K562 (cell line): ENCODE data around the gene SDC3. TPM values are rescaled to one million over a fixed set of nuclear protein-coding genes. Genes with fewer than 3 reads are reported as not detected.

Experiments used
- ATAC-seq: fragments of 200-7000 bp; cut with Tn5 transposase; 3 replicates; pipeline ENCODE4 v1.9.1; 2020; ENCODE audit warnings: moderate library complexity
- BruUV-seq: library from RNA; stranded (reverse); fragments of 400-500 nt; replicated peaks from 2 replicates; lab custom pipeline; 2021; lab: Mats Ljungman, UMichigan
- CTCF ChIA-PET: fragments of 300-600 bp; formaldehyde crosslinking; extraction: SDS; loops from one replicate; lab custom pipeline; 2021; ENCODE audit warnings: low intra/inter-chr PET ratio; lab: Yijun Ruan, JAX
- POLR2A ChIA-PET: fragments of 300-600, 350-650 bp; sonication (Branson Sonifier 250); formaldehyde crosslinking; extraction: SDS; loops from one replicate; lab custom pipeline; 2021; ENCODE audit warnings: antibody characterized with exemption, inconsistent platforms; lab: Yijun Ruan, JAX
- DNase-seq, 4 experiments: peaks; one replicate each; pipeline versions ENCODE4 v3.0.0 to v3.0.0-alpha.2; 2011 to 2018; ENCODE audit warnings: low spot score in 3 of 4, mixed read lengths in 3 of 4; ENCODE audit errors: extremely low read depth in 1 of 4
- FAIRE-seq: peaks from 2 replicates; lab custom pipeline; 2011; peaks lifted over from hg19 to GRCh38; lab: Jason Lieb, UNC
- H2AFZ ChIP-seq: 2 replicates; pipeline ENCODE4 v1.6.0; 2011; ENCODE audit warnings: low read depth, low read length, control low read depth, inconsistent platforms
- H3K27ac ChIP-seq: fragments of 200-600 bp; 3 replicates; pipeline ENCODE4 v1.8.0; 2011; ENCODE audit warnings: low read depth, mild to moderate bottlenecking, control low read depth, inconsistent platforms, low read length, moderate library complexity, mixed read lengths; ENCODE audit errors: extremely low read depth
- H3K27me3 ChIP-seq, 2 experiments: fragments of 300-600 bp in 1 of 2; 2 replicates in 1 of 2; 3 replicates in 1 of 2; pipeline versions ENCODE4 v1.6.0 to v1.8.0; 2011; ENCODE audit warnings: inconsistent platforms in 2 of 2, low read length in 2 of 2, mild to moderate bottlenecking in 1 of 2, mixed read lengths in 1 of 2, moderate library complexity in 1 of 2; ENCODE audit not compliant: control insufficient read depth in 2 of 2, insufficient read depth in 2 of 2
- H3K36me3 ChIP-seq: fragments of 300-600 bp; 3 replicates; pipeline ENCODE4 v1.8.0; 2011; ENCODE audit warnings: mild to moderate bottlenecking, low read length, inconsistent platforms; ENCODE audit not compliant: control insufficient read depth, insufficient read depth
- H3K4me1 ChIP-seq, 2 experiments: fragments of 200-600 bp in 1 of 2; replicated peaks in 1 of 2; 2 replicates in 1 of 2; 3 replicates in 1 of 2; pipeline versions ENCODE4 v1.5.1 to v1.8.0; 2011; ENCODE audit warnings: inconsistent platforms in 2 of 2, low read length in 2 of 2, mild to moderate bottlenecking in 1 of 2, mixed read lengths in 1 of 2, moderate library complexity in 1 of 2; ENCODE audit not compliant: control insufficient read depth in 2 of 2, insufficient read depth in 2 of 2
- H3K4me2 ChIP-seq: 2 replicates; pipeline ENCODE4 v1.6.1; 2011; ENCODE audit warnings: low read length, control low read depth, inconsistent platforms, mixed read lengths; ENCODE audit not compliant: insufficient read depth
- H3K4me3 ChIP-seq: fragments of 200-600 bp; sonication (generic), shearing (Covaris generic); 2 replicates; pipeline ENCODE4 v1.5.1; 2016; ENCODE audit warnings: control low read depth, inconsistent platforms
- H3K79me2 ChIP-seq: fragments of 200-600 bp; 3 replicates; pipeline ENCODE4 v1.8.0; 2011; ENCODE audit warnings: low read length, inconsistent platforms; ENCODE audit not compliant: control insufficient read depth, insufficient read depth
- H3K9ac ChIP-seq, 2 experiments: 2 replicates each; pipeline versions ENCODE4 v1.6.0 to v1.6.1; 2011; ENCODE audit warnings: low read depth in 2 of 2, low read length in 2 of 2, control low read depth in 1 of 2, inconsistent platforms in 1 of 2, mild to moderate bottlenecking in 1 of 2, mixed read lengths in 1 of 2; ENCODE audit not compliant: insufficient read depth in 1 of 2
- H3K9me1 ChIP-seq: one replicate; pipeline ENCODE4 v1.6.0; 2011; ENCODE audit warnings: inconsistent platforms, mild to moderate bottlenecking, low read length, moderate library complexity; ENCODE audit not compliant: control insufficient read depth, insufficient read depth
- H3K9me3 ChIP-seq: replicated peaks from 2 replicates; pipeline ENCODE4 v1.5.1; 2011; ENCODE audit warnings: low read depth, low read length, inconsistent platforms; ENCODE audit not compliant: control insufficient read depth, insufficient read depth
- H4K20me1 ChIP-seq: replicated peaks from 2 replicates; pipeline ENCODE4 v1.6.1; 2011; ENCODE audit warnings: low read length, inconsistent platforms, mixed read lengths; ENCODE audit not compliant: control insufficient read depth, insufficient read depth
- ETV1 ChIP-seq: fragments of 450-650 bp; conservative IDR thresholded peaks from 2 replicates; pipeline ENCODE4 v1.6.1; 2016; ENCODE audit warnings: missing genetic modification characterization, control low read depth, low read depth, missing compliant biosample characterization
- POLR2A ChIP-seq: fragments of 450-650 bp; conservative IDR thresholded peaks from 2 replicates; pipeline ENCODE4 v1.6.1; 2016
- POLR2G ChIP-seq: fragments of 200-400 bp; formaldehyde crosslinking; IDR thresholded peaks from 2 replicates; pipeline ENCODE4 v1.6.1; 2017; ENCODE audit warnings: low read depth, mild to moderate bottlenecking, antibody characterized with exemption, low read length, moderate library complexity
- SNIP1 ChIP-seq: fragments of 450-650 bp; IDR thresholded peaks from 2 replicates; pipeline ENCODE4 v1.7.1; 2017; ENCODE audit warnings: low read depth, mild to moderate bottlenecking
- ZNF212 ChIP-seq: fragments of 450-650 bp; formaldehyde crosslinking; IDR thresholded peaks from 2 replicates; pipeline ENCODE4 v1.4.0; 2020; ENCODE audit warnings: mild to moderate bottlenecking
- ZNF551 ChIP-seq: fragments of 250-450 bp; sonication (Bioruptor Pico); IDR thresholded peaks from 2 replicates; pipeline ENCODE4 v1.5.0; 2021; ENCODE audit warnings: mild to moderate bottlenecking, moderate library complexity
- WGBS: fragments of 100-300 bp; shearing (Covaris generic); methylation state at CpG from one replicate; pipeline ENCODE4 v1.1.6; 2016; ENCODE audit warnings: low coverage, mixed read lengths; ENCODE audit not compliant: insufficient coverage; ENCODE audit errors: missing lambda C conversion rate; 5-methylcytosine and 5-hydroxymethylcytosine counted together
- in situ Hi-C: fragments of 300-500 bp; cut with MboI; formaldehyde crosslinking; loops from 4 replicates; pipeline ENCODE4 v1.15.0; 2018; ENCODE audit warnings: inconsistent platforms, mixed read lengths
- intact Hi-C: fragments of 100-400 bp; cut with micrococcal nuclease; formaldehyde crosslinking; loops from 2 replicates; pipeline ENCODE4 v1.14.2; 2022
- polyA plus RNA-seq, 8 experiments: library from polyadenylated mRNA; depleted of rRNA in 4 of 8; stranded (reverse) in 5 of 8; unstranded in 3 of 8; fragments of >200 nt; fragmentation: Nextera tagmentation in 2 of 8; fragmentation: Illumina TruSeq in 1 of 8; extraction: Ambion mirVana in 2 of 8; extraction: Trizol in 1 of 8; gene quantifications; 2 replicates each; pipeline versions ENCODE4 v1.2.1 to v1.2.3, GENCODE V29; 2011 to 2014; ENCODE audit warnings: inconsistent platforms in 1 of 8, missing spikeins in 1 of 8
- total RNA-seq, 7 experiments: library from RNA; depleted of rRNA in 6 of 7; stranded (reverse); fragments of >200 nt in 6 of 7; fragmentation: Illumina TruSeq in 2 of 7; extraction: Trizol in 2 of 7; gene quantifications; 2 replicates each; pipeline versions ENCODE4 v1.2.1 to v1.2.3, GENCODE V29; 2011 to 2021; ENCODE audit warnings: low replicate concordance in 1 of 7

SDC3 gene
- total and polyA plus RNA-seq, 9 of the 15 experiments (the other 6 are each of a cell fraction or from before 2014, with no cell fraction given): 0.38 to 44.1 (median 12.1) TPM

GRCh38 chr1:30900486-30900885, 8.1 kb downstream of the SDC3 start:
- no peaks in the 10 kb centered on the region for H3K9me3 ChIP-seq
- H3K79me2 ChIP-seq: peaks cover 10% of the 10 kb centered on the region
- H2AFZ ChIP-seq: no peak overlapping the region
- in situ Hi-C loops (no loop called here), intact Hi-C loops (no loop called here)
- POLR2A ChIA-PET: no interaction called here
- no peak for DNase-seq
- no peak overlapping the region for H3K27ac ChIP-seq
- WGBS: 75% methylated on average over 6 of the region's 6 CpGs
- peaks cover 8% of the 10 kb centered on the region for H3K9me1 ChIP-seq
- H3K9ac ChIP-seq: no peak overlapping the region
- ATAC-seq: no peak
- peaks cover 57 to 59% of the 10 kb centered on the region in 2 experiments for H3K4me1 ChIP-seq
- H3K27me3 ChIP-seq: no peaks in the 10 kb centered on the region
- CTCF ChIA-PET: no interaction called here
- no peak overlapping the region for H3K4me3 ChIP-seq
- no TSS peak for BruUV-seq
- peaks cover 15% of the 10 kb centered on the region for H4K20me1 ChIP-seq
- no peaks in the 10 kb centered on the region for H3K36me3 ChIP-seq
- TF ChIP-seq POLR2G (peak; percentile 31; the same call in 1 of the 2 replicates), ZNF212 (CRISPR knock-in tag) (no peak), ZNF551 (CRISPR knock-in tag) (no peak), ETV1 (tag) (no peak), POLR2A (no peak), SNIP1 (no peak)
- no peak for FAIRE-seq
- no peak overlapping the region for H3K4me2 ChIP-seq
